ENCODE measurements around the gene NLRC3. TPM values are rescaled to one million over a fixed set of nuclear protein-coding genes. Genes with fewer than 3 reads are reported as not detected.
A peak's percentile ranks its signal among the peaks of the same experiment; 100 is the strongest.

Gene NLRC3
- total RNA-seq, 4 donors from 2014 or later, result 0.59 to 0.90 (median 0.75) TPM

- H3K4me1 ChIP-seq, result peaks cover 0 to 2% (median 0%) of the 10 kb centered on the region in 4 donors
- TF ChIP-seq CTCF (IDR thresholded peaks at IDR 0.05), result no peak
- TF ChIP-seq POLR2A (IDR thresholded peaks at IDR 0.05), result no peak
- TF ChIP-seq EP300 (IDR thresholded peaks at IDR 0.05), result no peak
- 86 to 88% methylated on average over 5 of the region's 5 CpGs for WGBS, 2 donors
- DNase-seq (ENCODE audit: low spot score in 2 of 2), result no peak
- no peaks in the 10 kb centered on the region for H3K27me3 ChIP-seq
- peaks cover 0 to 82% (median 4%) of the 10 kb centered on the region in 3 donors for H3K36me3 ChIP-seq
- no peak overlapping the region for H3K4me3 ChIP-seq
- H3K27ac ChIP-seq, result no peak overlapping the region
- no peaks in the 10 kb centered on the region for H3K9me3 ChIP-seq
These were observed 51.3 kb downstream of the NLRC3 start for GRCh38 chr16:3525951-3526350.

- Histone ChIP-seq H3K4me1 (peaks cover 0 to 15% (median 0%) of the 10 kb centered on the region in 4 donors), H3K4me3 (no peak overlapping the region), H3K36me3 (peaks cover 0 to 92% (median 4%) of the 10 kb centered on the region in 3 donors), H3K27me3 (no peaks in the 10 kb centered on the region), H3K27ac (no peak overlapping the region), H3K9me3 (no peaks in the 10 kb centered on the region)
- 96 to 98% methylated on average over 3 of the region's 3 CpGs for WGBS, 2 donors
- DNase-seq (ENCODE audit: low spot score in 2 of 2), result no peak
- TF ChIP-seq POLR2A (IDR thresholded peaks at IDR 0.05) (no peak), EP300 (IDR thresholded peaks at IDR 0.05) (no peak)
These were observed 53.9 kb downstream of the NLRC3 start for GRCh38 chr16:3523281-3523680.

GRCh38 chr16:3520841-3521240, 56.4 kb downstream of the NLRC3 start:
- H3K4me1 ChIP-seq, result peaks cover 0 to 15% (median 0%) of the 10 kb centered on the region in 4 donors
- H3K27ac ChIP-seq, result peak overlapping the region in 2 of 4 donors; percentile 19 to 23
- H3K4me3 ChIP-seq, result no peak overlapping the region
- 51% methylated on average over 8 of the region's 8 CpGs for WGBS, 2 donors
- H3K27me3 ChIP-seq, result no peaks in the 10 kb centered on the region
- DNase-seq (ENCODE audit: low spot score in 2 of 2), result no peak
- peaks cover 0 to 92% (median 4%) of the 10 kb centered on the region in 3 donors for H3K36me3 ChIP-seq
- TF ChIP-seq POLR2A (IDR thresholded peaks at IDR 0.05) (no peak), EP300 (IDR thresholded peaks at IDR 0.05) (no peak), CTCF (IDR thresholded peaks at IDR 0.05) (no peak)
- H3K9me3 ChIP-seq, result no peaks in the 10 kb centered on the region

GRCh38 chr16:3520413-3520812, 56.8 kb downstream of the NLRC3 start:
- peaks cover 0 to 92% (median 4%) of the 10 kb centered on the region in 3 donors for H3K36me3 ChIP-seq
- no peak for DNase-seq (ENCODE audit: low spot score in 2 of 2)
- H3K9me3 ChIP-seq, result no peaks in the 10 kb centered on the region
- H3K4me1 ChIP-seq, result peaks cover 0 to 15% (median 0%) of the 10 kb centered on the region in 4 donors
- no peak overlapping the region for H3K4me3 ChIP-seq
- 64 to 71% methylated on average over 4 of the region's 4 CpGs for WGBS, 2 donors
- no peaks in the 10 kb centered on the region for H3K27me3 ChIP-seq
- no peak for TF ChIP-seq CTCF (IDR thresholded peaks at IDR 0.05)
- TF ChIP-seq EP300 (IDR thresholded peaks at IDR 0.05), result no peak
- no peak for TF ChIP-seq POLR2A (IDR thresholded peaks at IDR 0.05)
- peak overlapping the region in 2 of 4 donors; percentile 19 to 23 for H3K27ac ChIP-seq

GRCh38 chr16:3519581-3519980, 57.6 kb downstream of the NLRC3 start:
- H3K4me3 ChIP-seq, result no peak overlapping the region
- peaks cover 0 to 15% (median 0%) of the 10 kb centered on the region in 4 donors for H3K4me1 ChIP-seq
- WGBS, 2 donors, result 90 to 98% methylated on average over 2 of the region's 2 CpGs
- no peaks in the 10 kb centered on the region for H3K9me3 ChIP-seq
- no peak overlapping the region for H3K27ac ChIP-seq
- DNase-seq (ENCODE audit: low spot score in 2 of 2), result no peak
- H3K36me3 ChIP-seq, result peaks cover 0 to 92% (median 4%) of the 10 kb centered on the region in 3 donors
- TF ChIP-seq EP300 (IDR thresholded peaks at IDR 0.05), result no peak
- no peak for TF ChIP-seq CTCF (IDR thresholded peaks at IDR 0.05)
- TF ChIP-seq POLR2A (IDR thresholded peaks at IDR 0.05), result no peak
- no peaks in the 10 kb centered on the region for H3K27me3 ChIP-seq

- DNase-seq (ENCODE audit: low spot score in 2 of 2), result no peak
- TF ChIP-seq POLR2A (IDR thresholded peaks at IDR 0.05) (no peak), EP300 (IDR thresholded peaks at IDR 0.05) (no peak), CTCF (IDR thresholded peaks at IDR 0.05) (no peak)
These were observed 58.2 kb downstream of the NLRC3 start for GRCh38 chr16:3518986-3519348.

More at GRCh38 chr16:3518986-3519348, 58.2 kb downstream of the NLRC3 start:
- WGBS, 2 donors, result 92 to 96% methylated on average over 8 of the region's 8 CpGs
- no peaks in the 10 kb centered on the region for H3K9me3 ChIP-seq
- peaks cover 0 to 15% (median 0%) of the 10 kb centered on the region in 4 donors for H3K4me1 ChIP-seq
- H3K4me3 ChIP-seq, result no peak overlapping the region
- no peaks in the 10 kb centered on the region for H3K27me3 ChIP-seq
- H3K27ac ChIP-seq, result peak overlapping the region in 1 of 4 donors; percentile 11
- H3K36me3 ChIP-seq, result peaks cover 0 to 93% (median 4%) of the 10 kb centered on the region in 3 donors
